Measurements from ENCODE around the gene MCRIP1. TPM values are rescaled to one million over a fixed set of nuclear protein-coding genes. Genes with fewer than 3 reads are reported as not detected.

MCRIP1 gene
- total and polyA plus RNA-seq, 9 of the 15 experiments (the other 6 are each of a cell fraction or from before 2014, with no cell fraction given) = 0.39 to 35.8 (median 9.7) TPM

- no peaks in the 10 kb centered on the region for H3K9me1 ChIP-seq (ENCODE audit: control insufficient read depth, insufficient read depth, low read length)
- 86% methylated on average over 3 of the region's 3 CpGs for WGBS (ENCODE audit: insufficient coverage, low coverage, missing lambda C conversion rate)
- no peak overlapping the region for H3K9ac ChIP-seq (ENCODE audit: insufficient read depth in 1 of 2, low read depth in 2 of 2, low read length in 2 of 2)
- no peak overlapping the region for H3K27ac ChIP-seq (ENCODE audit: extremely low read depth, low read depth, low read length)
- H3K4me2 ChIP-seq (ENCODE audit: insufficient read depth, low read length) = no peak overlapping the region
- H3K36me3 ChIP-seq (ENCODE audit: control insufficient read depth, insufficient read depth, low read length) = peaks cover 53% of the 10 kb centered on the region
- POLR2A ChIA-PET = interaction anchor here (7.3 kb wide), 1 partner anchor 9 kb away, joined by 85 read pairs; the partner anchor contains the start of genes ALYREF and ANAPC11
- no peaks in the 10 kb centered on the region; the same call in 2 of the 3 replicates for H3K79me2 ChIP-seq (ENCODE audit: control insufficient read depth, insufficient read depth, low read length)
- CTCF ChIA-PET (ENCODE audit: low intra/inter-chr PET ratio) = no interaction called here
- no peaks in the 10 kb centered on the region for H3K27me3 ChIP-seq (ENCODE audit: control insufficient read depth in 2 of 2, insufficient read depth in 2 of 2, low read length in 2 of 2)
- no peak for DNase-seq (ENCODE audit: extremely low read depth in 1 of 4, low spot score in 3 of 4)
- BruUV-seq (replicated peaks) = no TSS peak
- no peak overlapping the region for H2AFZ ChIP-seq (ENCODE audit: low read depth, low read length)
- no peak for ATAC-seq
- TF ChIP-seq UBTF (IDR thresholded peaks at IDR 0.05; ENCODE audit: borderline replicate concordance in 1 of 2, low read depth in 2 of 2, low read length in 2 of 2) (no peak), CHD4 (IDR thresholded peaks at IDR 0.05; ENCODE audit: insufficient read depth, insufficient replicate concordance, low read depth, low read length, poor library complexity, severe bottlenecking) (no peak), MBD2 (IDR thresholded peaks at IDR 0.05; ENCODE audit: borderline replicate concordance, low read depth) (no peak)
- FAIRE-seq = no peak
- no peaks in the 10 kb centered on the region for H4K20me1 ChIP-seq (replicated peaks; ENCODE audit: control insufficient read depth, insufficient read depth, low read length)
- peaks cover 0 to 6% of the 10 kb centered on the region in 2 experiments; a peak in 2 of 5 replicates for H3K4me1 ChIP-seq (replicated peaks in 1 of 2; ENCODE audit: control insufficient read depth in 2 of 2, insufficient read depth in 2 of 2, low read length in 2 of 2)
- intact Hi-C loops (cut with micrococcal nuclease) (no loop called here), in situ Hi-C loops (cut with MboI) (no loop called here)
- no peaks in the 10 kb centered on the region for H3K9me3 ChIP-seq (replicated peaks; ENCODE audit: control insufficient read depth, insufficient read depth, low read depth, low read length)
- H3K4me3 ChIP-seq = no peak overlapping the region
Measured at GRCh38 chr17:81878294-81878693, 45.2 kb upstream of the MCRIP1 start.

All from K562 (cell line).